GM19467 (cell line): ENCODE results near the gene TTC29.

Source experiments
- ATAC-seq: cut with Tn5 transposase; IDR thresholded peaks from one replicate; pipeline ENCODE4 v1.9.1; 2021; ENCODE audit warnings: mild to moderate bottlenecking, moderate library complexity; ENCODE audit not compliant: unreplicated experiment

Gene TTC29, protein sequence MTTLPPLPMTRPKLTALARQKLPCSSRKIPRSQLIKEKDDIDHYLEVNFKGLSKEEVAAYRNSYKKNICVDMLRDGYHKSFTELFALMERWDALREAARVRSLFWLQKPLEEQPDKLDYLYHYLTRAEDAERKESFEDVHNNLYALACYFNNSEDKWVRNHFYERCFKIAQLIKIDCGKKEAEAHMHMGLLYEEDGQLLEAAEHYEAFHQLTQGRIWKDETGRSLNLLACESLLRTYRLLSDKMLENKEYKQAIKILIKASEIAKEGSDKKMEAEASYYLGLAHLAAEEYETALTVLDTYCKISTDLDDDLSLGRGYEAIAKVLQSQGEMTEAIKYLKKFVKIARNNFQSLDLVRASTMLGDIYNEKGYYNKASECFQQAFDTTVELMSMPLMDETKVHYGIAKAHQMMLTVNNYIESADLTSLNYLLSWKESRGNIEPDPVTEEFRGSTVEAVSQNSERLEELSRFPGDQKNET

GRCh38 chr4:146945556-146946374, at the start of gene TTC29:
Gene TTC29, minus strand, starts transcription at chr4:146945864. Its CDS starts 5,969 bp downstream, at chr4:146939895.
- peak; percentile 100 for ATAC-seq

- ATAC-seq, result no peak
Observed at GRCh38 chr4:146981651-146982050, 36.0 kb upstream of the TTC29 start.

GRCh38 chr4:146978641-146979040, 33.0 kb upstream of the TTC29 start:
- no peak for ATAC-seq

DNA sequence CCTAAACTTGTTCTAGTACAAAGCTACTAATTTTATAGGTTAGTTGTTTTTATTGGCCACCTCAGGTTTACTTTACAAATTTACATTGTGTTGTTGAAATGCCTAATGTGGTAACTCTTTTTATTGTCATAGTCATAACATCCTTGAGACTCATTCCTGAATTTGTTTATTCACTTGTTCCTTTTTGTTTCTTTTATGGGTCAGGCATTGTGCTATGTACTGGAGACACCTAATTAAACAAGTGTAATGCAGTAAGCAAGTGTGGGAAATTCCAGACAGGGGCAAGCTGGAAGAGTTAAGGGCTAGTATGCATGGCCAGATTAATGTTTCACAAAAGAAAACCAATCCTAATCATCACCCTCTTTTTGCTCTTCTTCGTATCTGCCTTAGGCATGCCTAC, 30.5 kb upstream of the TTC29 start:
- ATAC-seq, result no peak

DNA sequence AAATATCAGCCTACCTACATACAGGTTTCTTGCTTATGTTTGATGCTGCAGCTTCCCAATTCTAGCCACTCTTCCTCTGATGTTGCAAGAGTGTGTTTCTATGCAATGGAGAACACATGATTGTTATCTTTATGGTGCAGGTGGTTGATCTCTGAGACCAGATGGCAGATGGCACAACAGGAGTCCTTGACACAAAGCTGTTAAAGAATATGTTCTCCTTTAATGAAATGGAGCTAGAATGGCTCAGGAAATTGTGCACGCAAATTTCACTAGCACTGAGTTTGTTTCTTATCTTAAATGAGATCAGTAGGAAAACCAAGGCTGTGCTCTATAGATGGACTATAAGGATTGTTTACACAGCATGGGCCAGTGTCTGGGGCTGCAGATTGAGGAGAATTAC, 29.9 kb upstream of the TTC29 start:
- no peak for ATAC-seq

DNA sequence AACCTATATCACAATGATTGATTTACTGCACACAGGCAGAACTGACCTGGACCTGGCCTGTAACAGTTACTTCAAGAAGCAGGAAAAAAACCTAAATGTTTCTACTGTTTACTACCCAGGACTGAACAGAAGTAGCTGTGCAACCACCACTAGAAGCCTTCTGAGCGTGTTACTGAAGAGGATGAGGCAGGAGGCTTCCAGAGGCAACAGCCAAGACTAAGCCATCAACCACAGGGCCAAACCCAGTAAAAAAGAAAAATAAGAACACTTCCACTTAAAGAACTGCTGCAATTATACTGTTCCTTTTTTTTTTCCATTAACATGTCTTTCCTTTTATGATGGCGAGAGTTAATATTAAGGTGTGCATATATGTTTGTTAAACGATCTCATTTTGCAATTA, 29.4 kb upstream of the TTC29 start:
- ATAC-seq, result no peak

GRCh38 chr4:146972036-146972435, 26.4 kb upstream of the TTC29 start:
- no peak for ATAC-seq

GRCh38 chr4:146969126-146969525, 23.5 kb upstream of the TTC29 start:
- ATAC-seq, result no peak

GRCh38 chr4:146960634-146961033, 15.0 kb upstream of the TTC29 start:
- no peak for ATAC-seq

GRCh38 chr4:146959692-146960091, 14.0 kb upstream of the TTC29 start:
- no peak for ATAC-seq

- no peak for ATAC-seq
Observed at GRCh38 chr4:146957237-146957636, 11.6 kb upstream of the TTC29 start.

DNA sequence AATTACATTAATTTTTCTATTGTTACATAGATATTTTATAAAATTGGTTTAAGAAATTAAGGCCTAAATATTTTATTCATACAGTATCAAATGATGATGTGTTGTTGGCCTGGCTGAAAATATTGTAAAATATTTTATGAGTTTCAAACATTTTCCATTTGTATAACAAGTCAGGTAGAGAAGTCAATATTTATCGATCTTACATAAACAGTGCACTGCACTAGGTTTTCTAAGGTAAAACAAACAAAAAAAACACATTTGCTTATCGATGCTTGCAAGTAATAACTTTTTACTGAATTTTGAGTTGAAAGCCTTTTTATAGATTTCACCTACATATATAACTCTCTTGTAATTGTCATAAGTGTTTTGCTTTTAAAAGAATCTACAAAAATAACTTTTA, 7.2 kb upstream of the TTC29 start:
- no peak for ATAC-seq

GRCh38 chr4:146949559-146949958, 3.9 kb upstream of the TTC29 start:
- ATAC-seq, result no peak

DNA sequence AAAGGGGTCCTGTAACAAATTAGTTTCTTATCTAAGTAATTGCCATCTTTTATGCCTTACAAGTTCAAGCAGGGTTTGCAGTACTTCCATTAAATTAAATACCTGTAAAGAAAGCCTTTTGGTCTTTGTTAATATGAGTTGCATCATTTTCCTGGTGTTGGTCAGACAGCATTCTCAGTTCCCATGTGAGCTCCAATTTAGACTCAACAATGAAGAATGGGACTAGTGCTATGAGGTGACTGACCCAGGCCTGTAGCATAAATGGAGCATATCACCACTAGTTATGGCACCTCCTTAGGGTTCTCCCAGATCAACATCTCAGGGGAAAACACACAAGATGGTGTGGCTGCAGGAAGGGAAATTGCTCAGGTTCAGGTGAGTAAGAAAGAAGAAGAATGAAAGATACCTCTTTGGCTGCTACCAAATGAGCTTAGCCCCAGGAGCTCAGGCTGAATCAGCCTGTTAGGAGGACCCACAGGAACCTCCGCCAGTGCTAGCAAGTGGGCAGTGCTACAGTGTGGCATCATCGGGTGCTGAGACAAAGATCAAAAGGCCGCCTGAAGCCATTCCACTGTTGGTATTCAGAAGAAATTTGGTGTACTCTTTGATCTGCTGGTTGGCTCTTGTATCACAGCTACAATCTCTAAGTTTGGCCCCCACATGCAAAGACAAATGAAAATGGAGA, 1.8 kb downstream of the TTC29 start:
- ATAC-seq, result no peak

DNA sequence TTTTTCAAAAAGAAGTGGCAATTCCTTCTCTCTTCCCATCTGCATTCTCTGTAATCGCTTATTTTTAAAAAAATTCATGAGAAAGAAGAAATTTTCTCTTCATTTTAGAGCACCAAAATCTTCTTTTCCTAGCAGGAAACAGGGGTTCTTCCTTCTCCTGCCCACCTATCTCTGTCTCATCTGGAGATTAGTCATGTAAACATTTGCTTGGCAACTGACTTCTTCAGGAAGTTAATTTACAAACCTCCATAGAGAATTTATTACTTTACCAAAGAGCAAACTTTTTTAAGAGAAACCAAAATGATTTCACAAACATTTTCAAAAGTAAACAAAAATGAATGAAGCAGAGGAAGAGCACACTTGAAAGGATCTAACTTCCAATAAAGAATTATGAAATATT, 13.5 kb downstream of the TTC29 start:
- ATAC-seq, result no peak

- no peak for ATAC-seq
Observed at GRCh38 chr4:146930673-146931072, 15.0 kb downstream of the TTC29 start.

- ATAC-seq, result no peak
Observed at GRCh38 chr4:146927695-146928094, 18.0 kb downstream of the TTC29 start.

DNA sequence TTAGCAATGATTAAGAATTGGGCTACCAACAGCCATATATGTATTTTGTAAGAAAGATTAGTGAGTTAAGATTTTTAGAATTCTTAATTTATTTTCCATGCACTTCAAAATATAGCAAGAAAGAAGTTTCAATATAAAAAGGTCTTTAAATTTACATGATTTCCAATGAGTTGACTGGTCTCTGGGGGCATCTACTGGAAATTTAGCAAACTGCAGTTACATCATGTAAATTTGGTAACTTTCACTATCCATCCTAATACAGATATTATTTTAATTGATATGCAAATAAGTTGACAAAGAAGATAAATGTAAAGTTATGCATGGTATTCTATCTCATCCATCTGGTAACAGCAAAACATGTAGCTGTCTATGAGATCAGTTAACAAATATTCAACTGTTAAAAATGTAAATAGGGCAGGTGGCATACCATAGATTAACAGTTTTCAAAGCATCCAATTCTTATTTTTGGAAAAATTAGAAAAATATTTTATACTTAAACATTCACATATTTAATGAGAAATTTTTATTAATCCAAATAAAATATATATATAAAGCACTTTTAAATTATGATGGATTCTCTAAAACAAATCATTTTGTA, 29.1 kb downstream of the TTC29 start:
- peak; percentile 69 for ATAC-seq

- no peak for ATAC-seq
Observed at GRCh38 chr4:146915132-146915531, 30.5 kb downstream of the TTC29 start.

DNA sequence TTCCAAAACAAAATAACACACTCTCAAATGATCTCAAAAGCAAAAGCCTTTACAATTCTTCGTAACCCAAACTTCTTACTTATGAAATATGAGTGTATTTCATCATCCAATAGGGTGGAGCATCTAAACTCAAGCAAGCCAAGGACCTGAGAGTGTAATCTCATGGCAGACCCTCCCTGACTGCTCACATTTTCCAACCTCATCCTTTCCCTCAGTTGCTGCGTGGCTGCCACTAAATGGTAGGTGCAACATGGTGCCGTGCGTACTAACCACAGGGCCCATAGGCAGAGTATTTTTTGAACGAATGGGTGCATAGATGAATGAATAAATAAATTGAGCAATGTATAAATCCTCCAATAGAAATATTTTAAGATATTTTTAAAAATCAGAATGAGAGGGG, 45.4 kb downstream of the TTC29 start:
- ATAC-seq, result no peak

- no peak for ATAC-seq
Observed at GRCh38 chr4:146890301-146890700, 55.4 kb downstream of the TTC29 start.
